OCI-LY1 (cell line): ENCODE data around the gene SCLT1.

ENCODE experiments used
- EZH2 ChIP-seq: fragments of 200-600 bp; sonication (generic), shearing (Covaris generic); IDR thresholded peaks from 2 replicates; pipeline ENCODE4 v1.8.0; 2017; ENCODE audit warnings: borderline replicate concordance, mixed run types, mild to moderate bottlenecking, antibody characterized with exemption, low read length, moderate library complexity, mixed read lengths
- TF ChIP-seq, protein P1 (sequence below): fragments of 200-600 bp; sonication (generic), shearing (Covaris generic); IDR thresholded peaks from 2 replicates; pipeline ENCODE4 v1.5.1; 2017; ENCODE audit warnings: mild to moderate bottlenecking, antibody characterized with exemption, low read length, moderate library complexity, mixed read lengths

DNA sequence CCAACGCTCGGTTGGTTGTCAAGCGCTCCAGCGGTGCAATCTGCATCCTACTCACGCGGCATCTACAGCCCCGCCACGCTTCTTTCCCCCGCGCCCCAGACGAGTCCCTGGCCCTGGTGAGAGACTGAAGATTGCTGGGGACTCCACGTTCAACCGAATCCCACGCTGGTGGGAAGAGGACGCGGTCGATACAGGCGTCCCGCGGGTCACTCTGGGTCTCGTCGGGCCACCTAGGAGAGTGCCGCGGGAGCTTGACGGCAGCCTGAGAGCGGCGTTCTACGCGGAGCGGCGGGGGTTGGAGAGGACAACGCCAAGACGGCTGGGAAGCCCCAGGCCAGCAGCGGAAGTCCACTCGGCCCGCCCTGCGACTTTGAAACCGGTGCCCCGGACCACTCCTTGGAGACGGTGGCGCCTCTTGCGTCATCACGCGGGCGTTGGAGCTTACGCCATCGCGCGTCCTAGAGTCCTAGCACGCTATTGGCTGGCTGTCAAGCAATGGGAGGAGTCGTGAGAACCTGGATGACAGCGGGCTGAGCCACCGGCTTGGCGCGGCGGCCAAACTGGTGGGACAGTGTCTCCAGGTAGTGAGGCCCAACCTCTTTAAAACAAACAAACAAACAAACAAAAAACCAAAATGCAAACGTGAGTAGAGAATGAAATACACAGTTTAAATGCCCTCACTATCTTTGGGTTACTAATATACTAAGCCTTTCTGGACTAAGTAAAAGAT lies at the start of gene SCLT1:
- TF ChIP-seq, protein P1, sequence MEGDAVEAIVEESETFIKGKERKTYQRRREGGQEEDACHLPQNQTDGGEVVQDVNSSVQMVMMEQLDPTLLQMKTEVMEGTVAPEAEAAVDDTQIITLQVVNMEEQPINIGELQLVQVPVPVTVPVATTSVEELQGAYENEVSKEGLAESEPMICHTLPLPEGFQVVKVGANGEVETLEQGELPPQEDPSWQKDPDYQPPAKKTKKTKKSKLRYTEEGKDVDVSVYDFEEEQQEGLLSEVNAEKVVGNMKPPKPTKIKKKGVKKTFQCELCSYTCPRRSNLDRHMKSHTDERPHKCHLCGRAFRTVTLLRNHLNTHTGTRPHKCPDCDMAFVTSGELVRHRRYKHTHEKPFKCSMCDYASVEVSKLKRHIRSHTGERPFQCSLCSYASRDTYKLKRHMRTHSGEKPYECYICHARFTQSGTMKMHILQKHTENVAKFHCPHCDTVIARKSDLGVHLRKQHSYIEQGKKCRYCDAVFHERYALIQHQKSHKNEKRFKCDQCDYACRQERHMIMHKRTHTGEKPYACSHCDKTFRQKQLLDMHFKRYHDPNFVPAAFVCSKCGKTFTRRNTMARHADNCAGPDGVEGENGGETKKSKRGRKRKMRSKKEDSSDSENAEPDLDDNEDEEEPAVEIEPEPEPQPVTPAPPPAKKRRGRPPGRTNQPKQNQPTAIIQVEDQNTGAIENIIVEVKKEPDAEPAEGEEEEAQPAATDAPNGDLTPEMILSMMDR, result no peak
- TF ChIP-seq EZH2, result no peak
